PC-9 (cell line): Measurements from ENCODE around the gene MGLL.

Experiments
- CTCF ChIP-seq: fragments of 200-600 bp; sonication (generic); conservative IDR thresholded peaks from 2 replicates; pipeline ENCODE4 v1.6.1; 2017; ENCODE audit warnings: mixed run types, antibody characterized with exemption, mild to moderate bottlenecking, moderate library complexity
- EZH2 ChIP-seq: fragments of 200-600 bp; sonication (generic); IDR thresholded peaks from 2 replicates; pipeline ENCODE4 v1.8.0; 2017; ENCODE audit warnings: antibody characterized with exemption, low read depth

GRCh38 chr3:127774647-127775046 is 47.7 kb downstream of the MGLL start:
- TF ChIP-seq CTCF (no peak), EZH2 (no peak)
